Measurements from ENCODE around the gene MAB21L4.

The MAB21L4 gene

DNA sequence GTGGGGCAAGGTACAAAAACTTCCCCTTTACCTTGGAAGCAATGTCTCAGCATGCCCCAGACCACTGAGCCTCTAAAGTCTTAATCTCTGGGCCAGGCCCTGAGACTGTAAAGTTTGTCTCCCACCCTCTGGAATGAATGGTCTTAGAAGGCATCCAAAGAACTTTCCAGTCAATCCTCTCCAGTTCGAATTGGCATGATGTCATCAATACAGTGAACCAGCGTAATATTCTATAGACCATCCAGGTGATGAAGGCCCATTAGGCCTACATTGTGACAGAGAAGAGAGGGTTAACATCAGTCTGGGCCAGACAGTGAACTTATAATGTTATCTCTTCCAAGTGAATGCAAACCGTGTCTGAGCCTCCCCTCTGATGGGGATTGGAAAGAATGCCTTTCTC, 11.2 kb downstream of the MAB21L4 start:
- Histone ChIP-seq H3K9me3 (ENCODE audit: control insufficient read depth, insufficient read depth, low read length) (no peaks in the 10 kb centered on the region), H4K20me1 (ENCODE audit: control insufficient read depth, insufficient read depth, low read depth, low read length) (no peaks in the 10 kb centered on the region), H3K27me3 (ENCODE audit: control insufficient read depth, low read length) (peaks cover 3% of the 10 kb centered on the region; the same call in 1 of the 2 replicates), H3F3A (ENCODE audit: control insufficient read depth, insufficient read depth) (no peaks in the 10 kb centered on the region), H3K27ac (ENCODE audit: low read depth, low read length) (no peak overlapping the region), H3K4me1 (ENCODE audit: control insufficient read depth, low read length) (peaks cover 5% of the 10 kb centered on the region; the same call in 1 of the 2 replicates), H3K4me2 (ENCODE audit: low read length) (no peak overlapping the region), H3K36me3 (ENCODE audit: control insufficient read depth, low read length) (no peaks in the 10 kb centered on the region), H3K4me3 (ENCODE audit: low read length) (no peak overlapping the region), H3K79me2 (ENCODE audit: control insufficient read depth, low read length) (no peaks in the 10 kb centered on the region), H3K9me2 (replicated peaks; ENCODE audit: control insufficient read depth, low read length) (no peaks in the 10 kb centered on the region)
- TF ChIP-seq EZH2phosphoT487 (IDR thresholded peaks at IDR 0.05; ENCODE audit: borderline replicate concordance, low read length): no peak
- TF ChIP-seq, protein P1, sequence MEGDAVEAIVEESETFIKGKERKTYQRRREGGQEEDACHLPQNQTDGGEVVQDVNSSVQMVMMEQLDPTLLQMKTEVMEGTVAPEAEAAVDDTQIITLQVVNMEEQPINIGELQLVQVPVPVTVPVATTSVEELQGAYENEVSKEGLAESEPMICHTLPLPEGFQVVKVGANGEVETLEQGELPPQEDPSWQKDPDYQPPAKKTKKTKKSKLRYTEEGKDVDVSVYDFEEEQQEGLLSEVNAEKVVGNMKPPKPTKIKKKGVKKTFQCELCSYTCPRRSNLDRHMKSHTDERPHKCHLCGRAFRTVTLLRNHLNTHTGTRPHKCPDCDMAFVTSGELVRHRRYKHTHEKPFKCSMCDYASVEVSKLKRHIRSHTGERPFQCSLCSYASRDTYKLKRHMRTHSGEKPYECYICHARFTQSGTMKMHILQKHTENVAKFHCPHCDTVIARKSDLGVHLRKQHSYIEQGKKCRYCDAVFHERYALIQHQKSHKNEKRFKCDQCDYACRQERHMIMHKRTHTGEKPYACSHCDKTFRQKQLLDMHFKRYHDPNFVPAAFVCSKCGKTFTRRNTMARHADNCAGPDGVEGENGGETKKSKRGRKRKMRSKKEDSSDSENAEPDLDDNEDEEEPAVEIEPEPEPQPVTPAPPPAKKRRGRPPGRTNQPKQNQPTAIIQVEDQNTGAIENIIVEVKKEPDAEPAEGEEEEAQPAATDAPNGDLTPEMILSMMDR (IDR thresholded peaks at IDR 0.05; ENCODE audit: low read depth, low read length, poor library complexity, severe bottlenecking): no peak

GRCh38 chr2:240884221-240884620, 11.7 kb downstream of the MAB21L4 start:
- Histone ChIP-seq H3K9me3 (ENCODE audit: control insufficient read depth, insufficient read depth, low read length) (no peaks in the 10 kb centered on the region), H3K79me2 (ENCODE audit: control insufficient read depth, low read length) (no peaks in the 10 kb centered on the region), H3F3A (ENCODE audit: control insufficient read depth, insufficient read depth) (no peaks in the 10 kb centered on the region), H3K4me3 (ENCODE audit: low read length) (no peak overlapping the region), H3K4me2 (ENCODE audit: low read length) (no peak overlapping the region), H3K36me3 (ENCODE audit: control insufficient read depth, low read length) (no peaks in the 10 kb centered on the region), H3K4me1 (ENCODE audit: control insufficient read depth, low read length) (peaks cover 5% of the 10 kb centered on the region; the same call in 1 of the 2 replicates), H3K9me2 (replicated peaks; ENCODE audit: control insufficient read depth, low read length) (no peaks in the 10 kb centered on the region), H3K27ac (ENCODE audit: low read depth, low read length) (no peak overlapping the region), H3K27me3 (ENCODE audit: control insufficient read depth, low read length) (peaks cover 3% of the 10 kb centered on the region; the same call in 1 of the 2 replicates), H4K20me1 (ENCODE audit: control insufficient read depth, insufficient read depth, low read depth, low read length) (no peaks in the 10 kb centered on the region)
- TF ChIP-seq, protein P1 (IDR thresholded peaks at IDR 0.05; ENCODE audit: low read depth, low read length, poor library complexity, severe bottlenecking): no peak

DNA sequence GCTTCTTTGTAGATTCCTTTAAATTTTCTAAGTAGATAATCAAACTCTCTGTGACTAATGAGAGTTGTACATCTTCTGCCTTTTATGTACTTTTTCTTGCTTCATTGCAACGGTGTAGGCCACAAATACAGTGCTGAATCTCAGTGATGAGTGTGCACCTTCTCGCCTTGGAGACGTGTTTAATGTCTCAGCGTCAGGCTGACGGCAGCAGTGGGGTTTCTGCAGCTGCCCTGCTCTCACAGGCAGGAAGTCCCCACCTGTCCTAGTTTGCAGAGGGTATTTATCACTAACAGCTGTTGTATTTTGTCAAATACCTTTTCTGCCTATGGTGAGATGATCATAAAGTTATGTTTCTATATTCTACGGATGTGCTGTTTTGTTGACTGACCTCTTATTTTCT, 14.0 kb downstream of the MAB21L4 start:
- H3K36me3 ChIP-seq (ENCODE audit: control insufficient read depth, low read length): no peaks in the 10 kb centered on the region
- H3K4me1 ChIP-seq (ENCODE audit: control insufficient read depth, low read length): peaks cover 5% of the 10 kb centered on the region; the same call in 1 of the 2 replicates
- H3F3A ChIP-seq (ENCODE audit: control insufficient read depth, insufficient read depth): no peaks in the 10 kb centered on the region
- H3K4me2 ChIP-seq (ENCODE audit: low read length): no peak overlapping the region
- no peaks in the 10 kb centered on the region for H3K9me2 ChIP-seq (replicated peaks; ENCODE audit: control insufficient read depth, low read length)
- peaks cover 3% of the 10 kb centered on the region; the same call in 1 of the 2 replicates for H3K27me3 ChIP-seq (ENCODE audit: control insufficient read depth, low read length)
- H3K9me3 ChIP-seq (ENCODE audit: control insufficient read depth, insufficient read depth, low read length): no peaks in the 10 kb centered on the region
- H3K4me3 ChIP-seq (ENCODE audit: low read length): no peak overlapping the region
- TF ChIP-seq, protein P1 (IDR thresholded peaks at IDR 0.05; ENCODE audit: low read depth, low read length, poor library complexity, severe bottlenecking): no peak
- TF ChIP-seq EZH2phosphoT487 (IDR thresholded peaks at IDR 0.05; ENCODE audit: borderline replicate concordance, low read length): no peak
- no peaks in the 10 kb centered on the region for H3K79me2 ChIP-seq (ENCODE audit: control insufficient read depth, low read length)
- H3K27ac ChIP-seq (ENCODE audit: low read depth, low read length): no peak overlapping the region
- no peaks in the 10 kb centered on the region for H4K20me1 ChIP-seq (ENCODE audit: control insufficient read depth, insufficient read depth, low read depth, low read length)

All from DOHH2 (cell line).